Osteocyte (in vitro differentiated cells): ENCODE measurements around the gene CNTFR. TPM values are rescaled to one million over a fixed set of nuclear protein-coding genes. Genes with fewer than 3 reads are reported as not detected.
A peak's percentile ranks its signal among the peaks of the same experiment; 100 is the strongest.

ENCODE experiments used
- DNase-seq: peaks from one replicate; pipeline ENCODE4 v3.0.0; 2021; ENCODE audit warnings: mixed read lengths; ENCODE audit not compliant: unreplicated experiment; ENCODE audit errors: extremely low spot score
- H3K27ac Mint-ChIP-seq: one replicate; pipeline ENCODE4 v1.8.0; 2021; ENCODE audit warnings: mild to moderate bottlenecking, mixed read lengths; ENCODE audit not compliant: unreplicated experiment
- H3K27me3 Mint-ChIP-seq: one replicate; pipeline ENCODE4 v1.8.0; 2021; ENCODE audit warnings: mixed read lengths; ENCODE audit not compliant: unreplicated experiment
- H3K36me3 Mint-ChIP-seq: one replicate; pipeline ENCODE4 v1.8.0; 2021; ENCODE audit warnings: mixed read lengths; ENCODE audit not compliant: unreplicated experiment
- H3K4me1 Mint-ChIP-seq: one replicate; pipeline ENCODE4 v1.8.0; 2021; ENCODE audit warnings: mixed read lengths; ENCODE audit not compliant: unreplicated experiment
- H3K4me3 Mint-ChIP-seq: one replicate; pipeline ENCODE4 v1.8.0; 2021; ENCODE audit warnings: mild to moderate bottlenecking, moderate library complexity, mixed read lengths; ENCODE audit not compliant: unreplicated experiment
- H3K9me3 Mint-ChIP-seq: one replicate; pipeline ENCODE4 v1.8.0; 2021; ENCODE audit warnings: mixed read lengths; ENCODE audit not compliant: unreplicated experiment
- CTCF ChIP-seq: fragments of 200-600 bp; sonication (generic); IDR thresholded peaks from 2 replicates; pipeline ENCODE4 v1.5.0; 2021; ENCODE audit warnings: antibody characterized with exemption, mild to moderate bottlenecking, moderate library complexity
- total RNA-seq: library from RNA; stranded (reverse); gene quantifications from 2 replicates; pipeline ENCODE4 v1.2.1, GENCODE V29; 2021

CNTFR gene
- total RNA-seq, 1 donor from 2014 or later = not detected

- peak overlapping the region; percentile 60 for H3K27ac Mint-ChIP-seq
- peaks cover 4% of the 10 kb centered on the region for H3K36me3 Mint-ChIP-seq
- TF ChIP-seq CTCF = no peak
- peaks cover 23% of the 10 kb centered on the region for H3K27me3 Mint-ChIP-seq
- no peak for DNase-seq
- peaks cover 20% of the 10 kb centered on the region for H3K4me1 Mint-ChIP-seq
- peaks cover 5% of the 10 kb centered on the region for H3K9me3 Mint-ChIP-seq
- H3K4me3 Mint-ChIP-seq = peak overlapping the region; percentile 46
These were observed 29.7 kb downstream of the CNTFR start for GRCh38 chr9:34559624-34560455.

- no peak overlapping the region for H3K27ac Mint-ChIP-seq
These were observed 30.5 kb downstream of the CNTFR start for GRCh38 chr9:34558919-34559623.

GRCh38 chr9:34558364-34558763 lies 31.2 kb downstream of the CNTFR start:
- peaks cover 4% of the 10 kb centered on the region for H3K36me3 Mint-ChIP-seq
- H3K4me1 Mint-ChIP-seq = peaks cover 25% of the 10 kb centered on the region
- H3K27me3 Mint-ChIP-seq = peaks cover 15% of the 10 kb centered on the region
- TF ChIP-seq CTCF = no peak
- peaks cover 5% of the 10 kb centered on the region for H3K9me3 Mint-ChIP-seq
- no peak overlapping the region for H3K27ac Mint-ChIP-seq
- H3K4me3 Mint-ChIP-seq = no peak overlapping the region
- DNase-seq = no peak

More at GRCh38 chr9:34558919-34559623, 30.5 kb downstream of the CNTFR start:
- H3K4me3 Mint-ChIP-seq = no peak overlapping the region
- peaks cover 4% of the 10 kb centered on the region for H3K36me3 Mint-ChIP-seq
- DNase-seq = no peak
- H3K4me1 Mint-ChIP-seq = peaks cover 25% of the 10 kb centered on the region
- H3K9me3 Mint-ChIP-seq = peaks cover 5% of the 10 kb centered on the region
- TF ChIP-seq CTCF = no peak
- H3K27me3 Mint-ChIP-seq = peaks cover 21% of the 10 kb centered on the region

GRCh38 chr9:34557426-34558321 lies 31.9 kb downstream of the CNTFR start:
- TF ChIP-seq CTCF = no peak
- Mint-ChIP-seq H3K27ac (no peak overlapping the region), H3K9me3 (peaks cover under 1% of the 10 kb centered on the region), H3K36me3 (no peaks in the 10 kb centered on the region), H3K4me1 (peaks cover 25% of the 10 kb centered on the region), H3K4me3 (no peak overlapping the region), H3K27me3 (peaks cover 8% of the 10 kb centered on the region)
- no peak for DNase-seq
